VCaP (cell line): ENCODE results near the gene SERPINB1.
"Not testable (repeated sequence)": the region's sequence is repeated elsewhere in the genome, so short reads cannot be mapped to it uniquely, and the experiment has no call there.

Source experiments
- H3K27ac ChIP-seq: fragments of 450-650 bp; 2 replicates; pipeline ENCODE4 v1.5.1; 2017
- CTCF ChIP-seq: fragments of 450-650 bp; conservative IDR thresholded peaks from 2 replicates; pipeline ENCODE4 v1.5.1; 2017; ENCODE audit warnings: mild to moderate bottlenecking, moderate library complexity

SERPINB1 gene

GRCh38 chr6:2857185-2857579 is 15.5 kb upstream of the SERPINB1 start:
- TF ChIP-seq CTCF: no peak
- no peak overlapping the region for H3K27ac ChIP-seq

GRCh38 chr6:2855061-2855519 is 13.4 kb upstream of the SERPINB1 start:
- TF ChIP-seq CTCF: no peak
- no peak overlapping the region for H3K27ac ChIP-seq

GRCh38 chr6:2854396-2854982 is 12.8 kb upstream of the SERPINB1 start:
- no peak overlapping the region for H3K27ac ChIP-seq
- no peak; the same call in 1 of the 2 replicates for TF ChIP-seq CTCF

- TF ChIP-seq CTCF: peak; percentile 53; the same call in 1 of the 2 replicates
- H3K27ac ChIP-seq: no peak overlapping the region
Measured at GRCh38 chr6:2853769-2854395, 12.2 kb upstream of the SERPINB1 start.

GRCh38 chr6:2853378-2853768 is 11.7 kb upstream of the SERPINB1 start:
- H3K27ac ChIP-seq: not testable (repeated sequence)

- TF ChIP-seq CTCF: no peak
- no peak overlapping the region for H3K27ac ChIP-seq
Measured at GRCh38 chr6:2852921-2853322, 11.3 kb upstream of the SERPINB1 start.

GRCh38 chr6:2852514-2852855 is 10.8 kb upstream of the SERPINB1 start:
- H3K27ac ChIP-seq: no peak overlapping the region
- TF ChIP-seq CTCF: no peak

GRCh38 chr6:2851727-2852513 is 10.3 kb upstream of the SERPINB1 start:
- H3K27ac ChIP-seq: no peak overlapping the region

More at GRCh38 chr6:2851727-2852513, 10.3 kb upstream of the SERPINB1 start:
- no peak for TF ChIP-seq CTCF
